ENCODE measurements around the gene PIK3AP1. TPM values are rescaled to one million over a fixed set of nuclear protein-coding genes. Genes with fewer than 3 reads are reported as not detected.

PIK3AP1 gene
- total RNA-seq, 1 donor from 2014 or later = 6.7 TPM

- Mint-ChIP-seq H3K4me3 (ENCODE audit: unreplicated experiment) (no peak overlapping the region), H3K27me3 (ENCODE audit: low read depth, unreplicated experiment) (no peaks in the 10 kb centered on the region), H3K36me3 (ENCODE audit: low read depth, unreplicated experiment) (peaks cover 5% of the 10 kb centered on the region), H3K9me3 (ENCODE audit: unreplicated experiment) (peaks cover 2% of the 10 kb centered on the region), H3K4me1 (ENCODE audit: low read depth, unreplicated experiment) (peaks cover 9% of the 10 kb centered on the region), H3K27ac (ENCODE audit: unreplicated experiment) (no peak overlapping the region)
- Histone ChIP-seq H3K27ac (ENCODE audit: low read depth, low read length) (no peak overlapping the region), H3K9ac (ENCODE audit: low read length) (peak overlapping the region; percentile 94), H3K4me2 (ENCODE audit: low read length) (peak overlapping the region; percentile 82), H3K4me3 (ENCODE audit: insufficient read depth, low read depth, low read length) (peak overlapping the region; percentile 94), H2AFZ (ENCODE audit: low read depth, low read length) (no peak overlapping the region), H4K20me1 (ENCODE audit: insufficient read depth, low read length) (peaks cover 29% of the 10 kb centered on the region), H3K4me1 (ENCODE audit: insufficient read depth, low read length) (peaks cover 21% of the 10 kb centered on the region), H3K79me2 (ENCODE audit: insufficient read depth, low read length) (peaks cover 37% of the 10 kb centered on the region), H3K36me3 (ENCODE audit: insufficient read depth, low read length) (no peaks in the 10 kb centered on the region), H3K9me3 (ENCODE audit: insufficient read depth, low read depth, low read length) (no peaks in the 10 kb centered on the region), H3K27me3 (ENCODE audit: insufficient read depth, low read length) (no peaks in the 10 kb centered on the region)
- no peak for DNase-seq (ENCODE audit: low read depth)
- TF ChIP-seq EZH2 (IDR thresholded peaks at IDR 0.05; ENCODE audit: insufficient read depth, low read length) = no peak
- FAIRE-seq = no peak
These were observed 132.2 kb downstream of the PIK3AP1 start for GRCh38 chr10:96588060-96588554.

DNA sequence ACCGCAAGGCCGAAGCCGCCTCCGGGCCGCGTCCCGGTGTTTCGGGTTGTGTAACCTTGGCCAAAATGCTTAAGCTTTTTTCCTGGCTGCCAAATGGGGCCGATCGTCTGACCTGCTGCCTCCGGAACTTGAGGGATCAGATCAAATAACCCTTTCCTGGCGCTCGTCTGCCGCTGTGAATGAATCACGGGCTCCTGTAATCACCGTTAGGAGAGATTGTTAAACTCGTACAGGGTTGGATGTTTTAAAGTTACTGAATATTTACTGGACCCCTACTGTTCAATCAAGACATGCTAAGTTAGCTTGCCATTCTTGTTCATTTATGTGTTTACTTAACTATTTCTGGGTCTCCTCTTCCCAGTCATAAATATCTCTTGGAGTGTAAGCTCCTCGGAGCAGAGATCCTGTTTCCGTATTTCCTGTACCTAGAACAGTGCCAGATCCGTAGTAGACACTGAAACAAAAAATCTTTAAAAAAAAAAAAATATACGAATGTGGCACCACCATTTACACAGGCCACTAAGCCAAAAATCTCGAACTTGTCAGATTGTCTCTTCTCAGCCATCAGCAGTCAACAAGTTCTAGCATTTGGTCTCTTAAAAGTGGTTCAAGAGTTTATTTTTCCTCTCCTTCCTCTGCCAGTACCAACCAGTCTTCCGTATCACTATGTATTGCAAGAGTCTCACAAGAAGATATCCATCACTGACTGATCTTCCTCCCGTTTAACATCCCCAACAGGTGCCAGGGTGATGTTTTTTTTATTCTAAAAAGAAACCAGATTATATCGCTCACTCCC lies 132.9 kb downstream of the PIK3AP1 start:
- Mint-ChIP-seq H3K27ac (ENCODE audit: unreplicated experiment) (peak overlapping the region; percentile 99), H3K4me3 (ENCODE audit: unreplicated experiment) (no peak overlapping the region), H3K36me3 (ENCODE audit: low read depth, unreplicated experiment) (peaks cover 2% of the 10 kb centered on the region), H3K27me3 (ENCODE audit: low read depth, unreplicated experiment) (no peaks in the 10 kb centered on the region), H3K9me3 (ENCODE audit: unreplicated experiment) (peaks cover 2% of the 10 kb centered on the region), H3K4me1 (ENCODE audit: low read depth, unreplicated experiment) (peaks cover 10% of the 10 kb centered on the region)
- FAIRE-seq (no peak), DNase-seq (ENCODE audit: low read depth) (peak; percentile 81)
- Histone ChIP-seq H3K4me2 (ENCODE audit: low read length) (peak overlapping the region; percentile 82), H3K36me3 (ENCODE audit: insufficient read depth, low read length) (no peaks in the 10 kb centered on the region), H3K79me2 (ENCODE audit: insufficient read depth, low read length) (peaks cover 43% of the 10 kb centered on the region), H3K9ac (ENCODE audit: low read length) (peak overlapping the region; percentile 94), H3K27ac (ENCODE audit: low read depth, low read length) (peak overlapping the region; percentile 94), H3K4me1 (ENCODE audit: insufficient read depth, low read length) (peaks cover 21% of the 10 kb centered on the region), H3K27me3 (ENCODE audit: insufficient read depth, low read length) (no peaks in the 10 kb centered on the region), H3K9me3 (ENCODE audit: insufficient read depth, low read depth, low read length) (no peaks in the 10 kb centered on the region), H2AFZ (ENCODE audit: low read depth, low read length) (peak overlapping the region; percentile 75), H4K20me1 (ENCODE audit: insufficient read depth, low read length) (peaks cover 36% of the 10 kb centered on the region), H3K4me3 (ENCODE audit: insufficient read depth, low read depth, low read length) (peak overlapping the region; percentile 94)
- TF ChIP-seq EZH2 (IDR thresholded peaks at IDR 0.05; ENCODE audit: insufficient read depth, low read length) = no peak
- TF ChIP-seq, protein P1, sequence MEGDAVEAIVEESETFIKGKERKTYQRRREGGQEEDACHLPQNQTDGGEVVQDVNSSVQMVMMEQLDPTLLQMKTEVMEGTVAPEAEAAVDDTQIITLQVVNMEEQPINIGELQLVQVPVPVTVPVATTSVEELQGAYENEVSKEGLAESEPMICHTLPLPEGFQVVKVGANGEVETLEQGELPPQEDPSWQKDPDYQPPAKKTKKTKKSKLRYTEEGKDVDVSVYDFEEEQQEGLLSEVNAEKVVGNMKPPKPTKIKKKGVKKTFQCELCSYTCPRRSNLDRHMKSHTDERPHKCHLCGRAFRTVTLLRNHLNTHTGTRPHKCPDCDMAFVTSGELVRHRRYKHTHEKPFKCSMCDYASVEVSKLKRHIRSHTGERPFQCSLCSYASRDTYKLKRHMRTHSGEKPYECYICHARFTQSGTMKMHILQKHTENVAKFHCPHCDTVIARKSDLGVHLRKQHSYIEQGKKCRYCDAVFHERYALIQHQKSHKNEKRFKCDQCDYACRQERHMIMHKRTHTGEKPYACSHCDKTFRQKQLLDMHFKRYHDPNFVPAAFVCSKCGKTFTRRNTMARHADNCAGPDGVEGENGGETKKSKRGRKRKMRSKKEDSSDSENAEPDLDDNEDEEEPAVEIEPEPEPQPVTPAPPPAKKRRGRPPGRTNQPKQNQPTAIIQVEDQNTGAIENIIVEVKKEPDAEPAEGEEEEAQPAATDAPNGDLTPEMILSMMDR (IDR thresholded peaks at IDR 0.05; ENCODE audit: insufficient read depth, low read depth, low read length) = no peak

DNA sequence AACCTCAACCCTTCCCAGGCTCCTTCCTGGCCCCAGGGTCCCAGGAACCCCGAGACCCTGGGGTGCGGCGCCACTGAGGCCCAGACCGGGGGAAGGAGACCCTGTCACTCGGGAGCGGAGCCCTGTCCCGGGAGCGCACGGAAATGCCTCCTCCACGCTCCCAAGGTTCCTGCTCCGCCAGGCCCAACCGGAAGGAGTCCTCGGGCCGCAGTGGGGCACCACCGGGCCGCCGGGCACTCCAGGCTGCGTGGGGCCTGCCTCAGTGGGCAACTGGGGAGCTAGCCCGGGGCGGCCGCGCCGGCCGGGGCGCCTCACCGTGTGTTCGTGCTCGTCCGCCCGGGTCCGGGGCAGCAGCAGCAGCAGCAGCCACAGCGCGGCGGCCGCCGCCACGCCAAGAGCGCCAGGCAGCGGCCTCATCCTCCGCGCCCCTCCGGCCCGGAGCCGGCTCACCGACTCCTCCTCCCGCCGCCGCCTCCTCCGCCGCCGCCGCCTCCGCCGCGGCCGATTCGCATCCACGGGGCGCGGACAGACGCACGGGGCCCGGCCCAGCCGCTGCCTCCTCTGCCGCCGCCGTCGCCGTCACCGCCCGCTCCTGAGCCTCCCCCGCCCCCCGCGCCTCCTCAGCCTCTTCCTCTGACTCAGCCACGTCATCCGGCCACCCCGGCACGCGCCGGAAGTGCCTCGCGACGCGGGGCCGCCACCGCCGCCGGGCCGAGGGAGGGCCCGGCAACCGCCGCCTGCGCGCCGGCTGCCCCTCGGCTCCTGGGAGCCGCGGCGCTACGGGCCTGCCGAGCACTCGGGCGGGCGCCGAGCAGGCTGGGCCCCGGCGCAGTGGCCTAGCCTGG lies 133.7 kb downstream of the PIK3AP1 start, which contains the start of gene TM9SF3:
Gene TM9SF3, minus strand, starts transcription at position 594 of the 845 bp plus-strand sequence. Its CDS starts 177 bp downstream, at position 417.
- peak; percentile 74 for DNase-seq (ENCODE audit: low read depth)
- H3K9me3 ChIP-seq (ENCODE audit: insufficient read depth, low read depth, low read length) = no peaks in the 10 kb centered on the region
- Mint-ChIP-seq H3K4me1 (ENCODE audit: low read depth, unreplicated experiment) (peaks cover 14% of the 10 kb centered on the region), H3K27me3 (ENCODE audit: low read depth, unreplicated experiment) (no peaks in the 10 kb centered on the region), H3K36me3 (ENCODE audit: low read depth, unreplicated experiment) (peaks cover 2% of the 10 kb centered on the region), H3K9me3 (ENCODE audit: unreplicated experiment) (no peaks in the 10 kb centered on the region), H3K27ac (ENCODE audit: unreplicated experiment) (peak within 1 kb of the TSS; percentile 99), H3K4me3 (ENCODE audit: unreplicated experiment) (peak within 1 kb of the TSS; percentile 92)
- H3K9ac ChIP-seq (ENCODE audit: low read length) = peak within 1 kb of the TSS; percentile 94
- H3K4me3 ChIP-seq (ENCODE audit: insufficient read depth, low read depth, low read length) = peak within 1 kb of the TSS; percentile 94
- H3K36me3 ChIP-seq (ENCODE audit: insufficient read depth, low read length) = no peaks in the 10 kb centered on the region
- peaks cover 51% of the 10 kb centered on the region for H3K79me2 ChIP-seq (ENCODE audit: insufficient read depth, low read length)
- peak within 1 kb of the TSS; percentile 94 for H3K27ac ChIP-seq (ENCODE audit: low read depth, low read length)
- H2AFZ ChIP-seq (ENCODE audit: low read depth, low read length) = peak within 1 kb of the TSS; percentile 75
- peak within 1 kb of the TSS; percentile 98 for H3K4me2 ChIP-seq (ENCODE audit: low read length)
- no peak for FAIRE-seq
- no peaks in the 10 kb centered on the region for H3K27me3 ChIP-seq (ENCODE audit: insufficient read depth, low read length)
- no peak for TF ChIP-seq EZH2 (IDR thresholded peaks at IDR 0.05; ENCODE audit: insufficient read depth, low read length)
- TF ChIP-seq, protein P1 (IDR thresholded peaks at IDR 0.05; ENCODE audit: insufficient read depth, low read depth, low read length) = no peak
- H3K4me1 ChIP-seq (ENCODE audit: insufficient read depth, low read length) = peaks cover 21% of the 10 kb centered on the region
- H4K20me1 ChIP-seq (ENCODE audit: insufficient read depth, low read length) = peaks cover 44% of the 10 kb centered on the region

Data from astrocyte (in vitro differentiated cells and primary cell).